GM21515 (cell line): ENCODE data around the gene OVOL1.

Source experiments
- ATAC-seq: cut with Tn5 transposase; IDR thresholded peaks from one replicate; pipeline ENCODE4 v1.9.1; 2021; ENCODE audit not compliant: unreplicated experiment

OVOL1 gene

GRCh38 chr11:65777821-65778361 is 9.0 kb upstream of the OVOL1 start:
- ATAC-seq = no peak

GRCh38 chr11:65778431-65778900 is 8.4 kb upstream of the OVOL1 start:
- ATAC-seq = no peak

GRCh38 chr11:65778901-65779668 is 7.8 kb upstream of the OVOL1 start:
- ATAC-seq = no peak

GRCh38 chr11:65779669-65779918 is 7.3 kb upstream of the OVOL1 start:
- ATAC-seq = no peak

- ATAC-seq = peak; percentile 45
These were observed 6.7 kb upstream of the OVOL1 start for GRCh38 chr11:65779919-65780769.

GRCh38 chr11:65780770-65781151 is 6.1 kb upstream of the OVOL1 start, which contains the start of gene AP5B1:
TSS of gene AP5B1 (minus strand) at chr11:65780976. CDS start at chr11:65780591, 385 bp downstream.
- ATAC-seq = peak; percentile 48

- ATAC-seq = peak; percentile 37
These were observed 5.5 kb upstream of the OVOL1 start for GRCh38 chr11:65781152-65781961.

GRCh38 chr11:65781962-65782815 is 4.7 kb upstream of the OVOL1 start:
- no peak for ATAC-seq

- ATAC-seq = no peak
These were observed 4.0 kb upstream of the OVOL1 start for GRCh38 chr11:65782816-65783228.

- no peak for ATAC-seq
These were observed 1.4 kb upstream of the OVOL1 start for GRCh38 chr11:65785319-65786007.

- no peak for ATAC-seq
These were observed 666 bp upstream of the OVOL1 start for GRCh38 chr11:65786008-65786785.

- ATAC-seq = no peak
These were observed 1.1 kb downstream of the OVOL1 start for GRCh38 chr11:65787649-65788622.

- no peak for ATAC-seq
These were observed 2.0 kb downstream of the OVOL1 start for GRCh38 chr11:65788821-65789220.

GRCh38 chr11:65789230-65790103 is 2.6 kb downstream of the OVOL1 start:
- ATAC-seq = no peak

- ATAC-seq = no peak
These were observed 3.4 kb downstream of the OVOL1 start for GRCh38 chr11:65790104-65790901.
